KMS-11 (cell line): Measurements from ENCODE around the gene TBATA.

ENCODE experiments used
- H2AFZ ChIP-seq: fragments of 200-600 bp; sonication (generic); 2 replicates; pipeline ENCODE4 v1.6.1; 2016; ENCODE audit warnings: antibody characterized with exemption, mixed run types, low read depth
- H3K27ac ChIP-seq: fragments of 200-600 bp; sonication (generic); 2 replicates; pipeline ENCODE4 v1.6.1; 2016; ENCODE audit warnings: mild to moderate bottlenecking, mixed run types
- H3K27me3 ChIP-seq: fragments of 200-600 bp; sonication (generic); 2 replicates; pipeline ENCODE4 v1.6.1; 2017; ENCODE audit warnings: mild to moderate bottlenecking, low read depth, mixed run types, moderate library complexity; ENCODE audit not compliant: insufficient read depth
- H3K36me3 ChIP-seq: fragments of 200-600 bp; sonication (generic); 2 replicates; pipeline ENCODE4 v1.6.1; 2017; ENCODE audit warnings: mild to moderate bottlenecking, mixed run types; ENCODE audit not compliant: insufficient read depth
- H3K4me1 ChIP-seq: fragments of 200-600 bp; sonication (generic); 2 replicates; pipeline ENCODE4 v1.6.1; 2016; ENCODE audit warnings: mild to moderate bottlenecking, low read depth, mixed run types; ENCODE audit not compliant: poor library complexity, severe bottlenecking
- H3K4me2 ChIP-seq: fragments of 200-600 bp; sonication (generic); 2 replicates; pipeline ENCODE4 v1.7.0; 2016; ENCODE audit warnings: mild to moderate bottlenecking, mixed run types
- H3K4me3 ChIP-seq: fragments of 200-600 bp; sonication (generic); IDR thresholded peaks from 2 replicates; pipeline ENCODE4 v1.6.1; 2017; ENCODE audit warnings: low read depth, low read length, mixed read lengths; ENCODE audit not compliant: insufficient read depth
- H3K79me2 ChIP-seq: fragments of 200-600 bp; sonication (generic); 2 replicates; pipeline ENCODE4 v1.6.1; 2016; ENCODE audit warnings: low read depth, mixed run types; ENCODE audit not compliant: insufficient read depth
- H3K9ac ChIP-seq: fragments of 200-600 bp; sonication (generic); 2 replicates; pipeline ENCODE4 v1.6.1; 2016; ENCODE audit warnings: mild to moderate bottlenecking, mixed run types
- H4K20me1 ChIP-seq: fragments of 200-600 bp; sonication (generic); 2 replicates; pipeline ENCODE4 v1.6.1; 2016; ENCODE audit warnings: mild to moderate bottlenecking, mixed run types; ENCODE audit not compliant: insufficient read depth
- TF ChIP-seq, protein P1 (sequence below): fragments of 200-600 bp; sonication (generic); conservative IDR thresholded peaks from 2 replicates; pipeline ENCODE4 v1.6.1; 2017; ENCODE audit warnings: low read depth, mild to moderate bottlenecking, antibody characterized with exemption, low read length, moderate library complexity, mixed read lengths

The TBATA gene

DNA sequence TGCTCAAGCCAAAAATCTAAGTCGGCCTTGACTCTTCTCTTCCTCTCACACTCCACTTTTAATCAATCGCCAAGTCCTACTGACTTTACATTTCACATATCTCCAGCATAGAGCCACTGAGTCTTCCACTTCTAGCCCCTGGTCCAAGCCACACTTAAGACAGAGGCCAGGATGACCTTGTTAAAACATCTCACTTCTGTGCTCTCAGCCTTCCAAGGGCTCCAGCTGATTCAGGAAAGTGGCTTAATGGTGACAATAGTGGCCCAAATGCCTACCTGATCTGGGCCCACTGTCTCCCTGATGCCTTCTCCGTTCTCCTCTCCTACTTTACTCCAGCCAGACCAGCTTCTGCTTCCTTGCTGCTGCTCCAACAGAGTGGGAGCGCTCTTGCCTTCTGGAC, 4.4 kb downstream of the TBATA start:
- no peak overlapping the region for H3K4me2 ChIP-seq
- H3K27me3 ChIP-seq = peaks cover 7% of the 10 kb centered on the region; the same call in 1 of the 2 replicates
- H4K20me1 ChIP-seq = no peaks in the 10 kb centered on the region
- no peaks in the 10 kb centered on the region for H3K36me3 ChIP-seq
- H3K27ac ChIP-seq = no peak overlapping the region
- H3K4me3 ChIP-seq = no peak overlapping the region
- TF ChIP-seq, protein P1, sequence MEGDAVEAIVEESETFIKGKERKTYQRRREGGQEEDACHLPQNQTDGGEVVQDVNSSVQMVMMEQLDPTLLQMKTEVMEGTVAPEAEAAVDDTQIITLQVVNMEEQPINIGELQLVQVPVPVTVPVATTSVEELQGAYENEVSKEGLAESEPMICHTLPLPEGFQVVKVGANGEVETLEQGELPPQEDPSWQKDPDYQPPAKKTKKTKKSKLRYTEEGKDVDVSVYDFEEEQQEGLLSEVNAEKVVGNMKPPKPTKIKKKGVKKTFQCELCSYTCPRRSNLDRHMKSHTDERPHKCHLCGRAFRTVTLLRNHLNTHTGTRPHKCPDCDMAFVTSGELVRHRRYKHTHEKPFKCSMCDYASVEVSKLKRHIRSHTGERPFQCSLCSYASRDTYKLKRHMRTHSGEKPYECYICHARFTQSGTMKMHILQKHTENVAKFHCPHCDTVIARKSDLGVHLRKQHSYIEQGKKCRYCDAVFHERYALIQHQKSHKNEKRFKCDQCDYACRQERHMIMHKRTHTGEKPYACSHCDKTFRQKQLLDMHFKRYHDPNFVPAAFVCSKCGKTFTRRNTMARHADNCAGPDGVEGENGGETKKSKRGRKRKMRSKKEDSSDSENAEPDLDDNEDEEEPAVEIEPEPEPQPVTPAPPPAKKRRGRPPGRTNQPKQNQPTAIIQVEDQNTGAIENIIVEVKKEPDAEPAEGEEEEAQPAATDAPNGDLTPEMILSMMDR = no peak
- no peak overlapping the region for H3K9ac ChIP-seq
- no peak overlapping the region for H2AFZ ChIP-seq
- H3K4me1 ChIP-seq = no peaks in the 10 kb centered on the region
- no peaks in the 10 kb centered on the region for H3K79me2 ChIP-seq

DNA sequence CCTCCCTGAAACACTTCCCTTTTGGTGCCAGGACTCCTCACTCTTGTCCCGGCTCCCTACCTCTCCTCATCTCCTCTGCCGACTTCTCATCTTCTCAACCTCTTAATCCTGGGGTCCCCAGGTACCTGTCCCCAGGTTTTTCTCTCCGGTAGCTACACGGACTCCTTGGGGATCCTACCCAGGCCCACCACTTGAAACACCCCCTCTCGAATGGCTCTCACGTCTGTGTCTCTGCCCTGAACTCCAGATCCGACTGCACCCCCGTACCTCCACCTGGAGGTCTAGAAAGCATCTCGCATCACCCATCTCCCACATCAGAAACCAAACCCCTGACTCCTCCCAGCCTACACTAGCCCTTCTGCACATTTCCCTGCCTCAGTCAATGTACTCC, 4.8 kb downstream of the TBATA start:
- Histone ChIP-seq H3K4me2 (no peak overlapping the region), H3K4me3 (no peak overlapping the region), H3K79me2 (no peaks in the 10 kb centered on the region), H3K27me3 (peaks cover 7% of the 10 kb centered on the region; the same call in 1 of the 2 replicates), H4K20me1 (no peaks in the 10 kb centered on the region), H3K9ac (no peak overlapping the region), H3K27ac (no peak overlapping the region), H2AFZ (no peak overlapping the region), H3K4me1 (no peaks in the 10 kb centered on the region), H3K36me3 (no peaks in the 10 kb centered on the region)
- TF ChIP-seq, protein P1 = no peak

DNA sequence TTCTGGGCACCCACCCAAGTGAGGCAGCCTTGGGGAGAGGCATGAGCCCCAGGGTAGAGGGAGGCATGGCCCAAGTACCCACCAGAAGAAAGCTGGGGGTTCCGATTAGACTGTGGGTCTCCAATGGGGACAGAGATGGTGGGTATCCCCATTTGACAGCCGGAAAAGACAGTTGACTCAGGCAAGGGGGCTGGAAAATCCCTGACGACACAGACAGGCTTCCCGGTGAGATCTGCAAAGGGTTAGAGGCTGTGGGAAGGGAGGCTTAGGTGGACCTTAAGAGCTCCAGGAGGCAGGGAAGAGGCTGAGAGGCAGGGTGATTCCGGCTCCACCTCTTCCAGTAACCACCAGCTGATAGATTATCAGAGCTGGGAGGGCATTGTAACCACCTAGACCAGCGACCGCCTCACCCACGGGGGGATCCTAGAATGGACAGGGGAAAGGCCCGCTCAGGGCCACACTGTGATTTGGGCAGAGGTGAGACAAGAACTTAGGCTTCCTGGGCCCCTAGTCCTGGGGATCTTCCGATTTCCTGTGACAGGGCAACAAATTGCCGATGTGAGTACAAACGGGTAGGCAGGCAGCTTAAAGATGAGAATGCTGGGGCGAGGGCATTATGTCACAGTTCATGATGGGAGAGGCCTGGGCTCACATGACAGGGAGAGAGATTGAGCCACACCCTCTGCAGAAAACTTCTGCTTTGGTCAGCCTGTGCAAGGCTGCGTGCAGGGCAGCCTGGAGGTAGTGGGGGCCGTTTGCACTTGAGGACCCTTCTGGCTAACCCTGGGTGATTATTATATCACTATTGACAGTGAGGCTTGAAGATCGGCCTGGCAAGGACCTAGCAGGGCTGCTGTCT, 5.4 kb downstream of the TBATA start:
- H3K36me3 ChIP-seq = no peaks in the 10 kb centered on the region
- no peaks in the 10 kb centered on the region for H4K20me1 ChIP-seq
- H3K79me2 ChIP-seq = no peaks in the 10 kb centered on the region
- no peak overlapping the region for H3K27ac ChIP-seq
- TF ChIP-seq, protein P1 = no peak
- no peak overlapping the region for H3K9ac ChIP-seq
- no peak overlapping the region for H3K4me3 ChIP-seq
- no peaks in the 10 kb centered on the region for H3K4me1 ChIP-seq
- no peak overlapping the region for H3K4me2 ChIP-seq
- H2AFZ ChIP-seq = no peak overlapping the region
- H3K27me3 ChIP-seq = peaks cover 7% of the 10 kb centered on the region; the same call in 1 of the 2 replicates

DNA sequence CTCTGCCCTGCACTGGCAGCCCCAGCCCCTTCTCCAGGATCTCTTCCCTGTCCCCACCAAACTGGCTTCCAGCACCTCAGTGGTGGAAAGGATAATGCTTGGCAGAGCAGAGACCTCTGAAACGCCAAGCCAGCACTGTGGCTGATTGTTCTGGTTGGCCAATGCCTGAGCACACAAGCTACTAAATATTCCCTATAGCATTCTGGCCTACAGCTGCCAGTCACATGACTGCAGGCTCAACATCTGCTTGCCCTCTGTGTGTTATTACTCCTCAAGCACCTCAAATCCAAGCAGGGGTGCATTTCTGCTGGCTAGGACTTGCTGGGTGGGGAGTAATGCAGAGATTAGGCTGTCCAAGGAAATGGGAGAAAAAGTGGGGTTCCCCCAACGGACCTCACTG, 6.1 kb downstream of the TBATA start:
- Histone ChIP-seq H3K27me3 (peaks cover 7% of the 10 kb centered on the region; the same call in 1 of the 2 replicates), H3K9ac (no peak overlapping the region), H3K4me1 (no peaks in the 10 kb centered on the region), H3K36me3 (no peaks in the 10 kb centered on the region), H3K4me2 (no peak overlapping the region), H3K79me2 (no peaks in the 10 kb centered on the region), H3K27ac (no peak overlapping the region), H3K4me3 (no peak overlapping the region), H4K20me1 (no peaks in the 10 kb centered on the region), H2AFZ (no peak overlapping the region)
- TF ChIP-seq, protein P1 = no peak
